Measurements from ENCODE around the gene BCAR3.

Gene BCAR3

DNA sequence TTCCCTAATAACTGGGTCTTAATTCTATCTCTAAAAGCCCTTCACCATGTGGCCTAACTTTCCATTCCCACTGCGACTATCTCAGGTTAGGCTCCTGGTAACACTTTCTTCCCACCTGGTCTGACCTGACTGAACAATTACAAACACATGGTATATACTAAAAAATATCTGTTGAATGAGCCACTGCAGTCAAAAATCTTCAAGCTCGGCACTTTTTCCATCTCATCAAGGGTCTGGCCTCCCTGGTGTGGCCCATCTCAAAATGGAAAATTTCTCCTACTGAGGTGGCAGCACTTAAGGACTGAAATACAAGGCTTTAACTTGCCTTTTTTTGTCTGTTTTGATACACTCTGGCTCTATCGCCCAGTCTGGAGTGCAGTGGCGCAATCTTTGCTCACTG is 48.3 kb downstream of the BCAR3 start:
- no peak for DNase-seq

GRCh38 chr1:93631626-93632365 is 49.8 kb downstream of the BCAR3 start:
- DNase-seq = no peak

DNA sequence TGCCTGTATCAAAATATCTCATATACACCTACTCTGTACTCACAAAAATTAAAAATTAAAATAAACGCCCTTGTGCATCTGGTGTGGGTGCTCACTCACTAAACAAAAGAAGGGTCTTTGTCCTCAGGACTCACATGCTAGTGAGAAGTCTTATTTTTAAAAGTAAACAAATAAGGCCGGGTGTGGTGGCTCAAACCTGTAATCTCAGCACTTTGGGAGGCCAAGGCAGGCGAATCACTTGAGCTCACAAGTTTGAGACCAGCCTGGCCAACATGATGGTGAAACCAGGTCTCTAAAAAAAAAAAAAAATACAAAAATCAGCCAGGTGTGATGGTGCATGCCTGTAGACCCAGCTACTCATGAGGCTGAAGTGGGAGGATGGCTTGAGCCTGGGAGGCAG is 51.5 kb downstream of the BCAR3 start:
- no peak for DNase-seq

GRCh38 chr1:93629101-93630059 is 52.3 kb downstream of the BCAR3 start:
- peak; percentile 78 for DNase-seq

DNA sequence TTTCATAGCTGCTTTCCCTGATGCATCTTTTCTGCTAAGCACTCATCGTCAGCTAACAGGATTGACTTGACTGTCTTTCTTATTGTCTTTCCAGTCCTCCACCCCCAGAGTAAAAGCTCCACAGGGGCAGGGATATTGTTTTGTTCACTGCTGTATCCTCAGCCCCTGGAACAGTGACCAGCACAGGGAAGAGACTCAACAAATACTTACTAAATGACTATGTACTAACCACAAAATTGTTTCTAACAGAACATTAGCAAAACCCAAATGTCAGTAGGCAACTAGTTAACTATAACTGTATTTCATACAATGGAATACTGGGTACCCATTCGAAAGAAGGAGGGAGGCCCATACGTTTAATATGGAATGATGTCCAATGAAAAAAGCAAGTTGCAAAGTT is 53.0 kb downstream of the BCAR3 start:
- DNase-seq = no peak

- no peak for DNase-seq
Observed at GRCh38 chr1:93625582-93626327, 55.9 kb downstream of the BCAR3 start.

DNA sequence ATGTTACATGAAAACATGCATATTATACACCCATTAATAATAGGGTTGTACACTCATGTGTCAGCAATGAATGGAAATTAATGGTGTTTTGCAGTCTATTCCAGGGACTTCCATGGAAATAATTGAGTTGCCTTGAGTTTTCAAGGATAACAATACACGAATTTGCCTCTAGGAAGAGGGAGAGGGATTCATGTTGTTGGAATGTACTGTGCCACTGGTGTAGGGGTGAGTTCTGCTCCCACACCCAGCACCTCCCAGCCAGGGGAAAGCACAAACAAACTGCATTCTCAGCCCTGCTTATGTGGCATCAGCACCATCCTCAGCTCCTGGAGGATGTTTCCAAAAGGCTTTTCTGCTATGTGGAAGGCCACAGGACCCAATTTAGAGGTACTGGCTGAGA is 57.8 kb downstream of the BCAR3 start:
- no peak for DNase-seq

DNA sequence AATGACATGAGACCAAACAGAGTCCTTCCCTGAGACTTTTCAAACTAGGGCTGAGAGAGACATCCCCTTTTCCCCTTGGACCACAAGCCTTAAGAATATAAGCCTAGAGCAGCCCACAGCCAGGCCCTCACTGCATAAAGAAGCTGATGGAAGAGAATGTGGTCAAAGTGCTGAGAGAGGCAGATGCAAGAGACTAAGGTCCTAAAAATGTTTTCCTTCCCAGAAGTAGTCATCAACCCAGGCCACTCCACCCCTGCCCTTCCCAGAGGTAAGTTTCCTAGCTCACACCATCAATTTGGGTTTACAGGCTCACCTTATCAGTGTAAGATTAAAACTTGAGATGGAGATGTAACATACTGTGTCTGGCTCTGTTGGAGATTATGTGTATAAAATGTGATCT is 58.2 kb downstream of the BCAR3 start:
- DNase-seq = no peak

- no peak for DNase-seq
Observed at GRCh38 chr1:93621246-93621645, 60.4 kb downstream of the BCAR3 start.

- DNase-seq = no peak
Observed at GRCh38 chr1:93620841-93621210, 60.8 kb downstream of the BCAR3 start.

DNA sequence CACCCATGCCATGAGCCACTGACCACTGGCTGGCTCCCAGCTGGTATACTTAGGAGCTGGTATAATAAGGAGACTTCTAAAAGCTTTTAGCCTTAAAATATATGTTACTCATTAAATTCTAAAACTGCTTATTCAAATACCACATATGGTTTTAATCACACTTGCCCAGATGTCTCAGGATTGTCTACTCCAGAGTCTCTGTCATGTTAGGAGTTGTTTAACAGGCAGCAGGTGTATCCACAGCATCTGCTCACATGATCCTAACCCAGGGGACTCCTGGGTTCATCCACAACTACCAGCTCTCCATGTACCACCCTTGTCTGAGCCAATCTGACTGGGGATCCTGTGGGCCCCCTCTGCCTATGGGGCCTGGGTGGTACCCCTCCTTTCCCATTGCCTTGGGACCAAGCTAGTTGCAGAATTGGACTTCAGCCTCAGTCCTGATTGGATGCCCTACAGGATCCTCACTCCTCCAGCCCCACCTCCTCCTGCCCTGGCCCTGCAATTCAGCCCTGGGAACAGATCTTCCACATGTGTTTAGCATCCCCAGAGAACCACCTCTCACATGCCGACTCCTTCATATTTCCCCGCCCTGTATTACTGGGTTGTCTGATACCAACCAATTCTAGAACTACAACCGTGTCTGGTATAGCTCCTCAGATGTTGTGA is 61.3 kb downstream of the BCAR3 start:
- DNase-seq = no peak

DNA sequence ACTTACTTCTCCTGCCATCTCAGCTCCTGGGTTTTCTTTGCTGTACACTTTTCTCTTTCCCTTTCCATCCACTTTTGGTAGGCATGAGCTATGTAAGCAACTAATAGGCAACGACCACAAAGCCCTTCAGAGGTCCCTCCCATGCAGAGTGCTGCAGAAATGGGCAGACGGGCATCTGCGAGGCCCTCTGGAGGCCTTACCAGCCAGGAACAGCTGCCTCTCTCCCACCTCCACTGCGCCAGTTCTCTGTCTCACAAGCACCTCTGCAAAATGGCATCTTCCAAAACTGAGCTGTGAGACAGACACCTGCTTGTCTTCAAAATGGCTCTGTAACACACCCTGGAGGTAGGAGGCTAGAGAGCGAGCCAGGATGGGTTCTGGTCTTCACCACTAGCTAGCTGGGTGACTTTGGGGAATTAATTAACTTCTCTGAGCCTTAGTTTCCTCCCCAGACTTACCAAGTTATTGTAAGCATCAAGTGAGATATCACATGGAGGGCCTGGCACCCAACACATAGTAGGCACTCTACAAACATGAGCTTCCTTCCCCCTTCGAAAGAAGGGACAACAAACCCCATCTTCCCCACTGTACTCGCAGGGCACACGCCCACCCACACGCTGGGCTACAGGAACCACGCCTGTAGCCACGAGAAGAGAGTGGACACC is 62.0 kb downstream of the BCAR3 start:
- DNase-seq = no peak

DNA sequence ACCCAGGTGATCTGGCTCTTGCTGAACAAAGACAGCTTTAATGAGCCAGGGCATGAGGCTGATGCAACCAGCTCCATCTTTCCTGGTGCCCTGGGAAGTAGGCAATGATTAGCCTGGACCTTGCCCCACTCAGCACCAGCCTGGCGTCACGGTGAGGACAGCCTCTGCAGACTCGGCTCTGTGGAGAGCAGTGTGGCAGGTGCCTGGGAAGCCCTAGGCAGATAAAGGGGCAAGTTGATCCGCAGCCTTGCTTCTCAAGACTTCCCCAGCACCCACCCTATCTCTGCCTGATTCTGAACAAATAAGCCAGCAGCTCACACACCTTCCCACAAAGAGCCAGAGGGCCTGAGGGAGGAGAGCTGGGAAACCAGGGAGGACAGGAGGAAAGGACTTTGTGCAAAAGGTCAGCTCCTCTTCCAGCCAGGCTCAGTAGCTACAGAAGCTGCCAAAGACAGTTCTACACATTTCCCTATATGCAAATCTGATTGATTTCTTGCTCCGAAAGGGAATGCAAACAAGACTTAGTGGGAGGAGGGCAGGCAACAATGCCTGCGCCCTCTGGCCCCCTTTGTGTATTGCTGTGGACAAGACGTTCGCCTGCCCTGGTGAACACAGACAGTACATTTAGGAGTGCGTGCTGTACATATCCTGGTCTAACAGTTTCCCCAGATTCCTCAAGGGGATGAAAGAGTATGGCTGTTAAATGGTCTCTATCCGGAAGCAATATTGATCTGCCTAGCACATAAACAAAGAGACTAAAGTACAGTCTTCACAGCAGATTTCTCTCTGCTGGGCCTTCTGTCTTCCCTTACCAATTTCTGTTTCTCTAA is 63.8 kb downstream of the BCAR3 start:
- no peak for DNase-seq

- no peak for DNase-seq
Observed at GRCh38 chr1:93616996-93617669, 64.5 kb downstream of the BCAR3 start.

- no peak for DNase-seq
Observed at GRCh38 chr1:93616221-93616995, 65.2 kb downstream of the BCAR3 start.

DNA sequence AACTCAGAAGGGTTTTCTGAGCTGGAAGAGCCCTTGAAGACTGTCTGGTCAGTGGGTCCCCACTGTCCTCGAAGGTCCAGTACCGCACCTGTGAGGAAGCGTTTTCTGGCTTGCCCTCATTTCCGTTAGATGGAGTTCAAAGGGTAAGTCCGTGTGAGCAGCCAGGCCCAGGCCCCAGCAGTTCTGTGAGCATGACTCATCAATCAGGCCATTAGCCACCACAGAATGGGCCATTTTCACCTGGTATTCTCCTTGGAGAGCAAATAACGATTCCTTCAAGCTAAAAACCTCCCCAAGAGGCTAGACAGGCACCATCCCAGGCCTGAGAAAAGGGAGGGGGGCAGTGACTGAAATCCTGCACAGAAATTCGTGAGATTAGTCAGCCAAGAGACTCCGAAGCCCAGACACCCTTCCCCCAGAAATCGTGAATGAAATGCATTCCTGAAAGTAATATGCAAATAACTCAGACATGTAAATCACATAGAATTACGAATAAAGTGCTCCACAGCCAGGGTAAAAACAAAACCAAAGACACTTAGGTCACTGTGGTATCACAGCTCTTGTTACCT is 66.0 kb downstream of the BCAR3 start:
- DNase-seq = no peak

DNA sequence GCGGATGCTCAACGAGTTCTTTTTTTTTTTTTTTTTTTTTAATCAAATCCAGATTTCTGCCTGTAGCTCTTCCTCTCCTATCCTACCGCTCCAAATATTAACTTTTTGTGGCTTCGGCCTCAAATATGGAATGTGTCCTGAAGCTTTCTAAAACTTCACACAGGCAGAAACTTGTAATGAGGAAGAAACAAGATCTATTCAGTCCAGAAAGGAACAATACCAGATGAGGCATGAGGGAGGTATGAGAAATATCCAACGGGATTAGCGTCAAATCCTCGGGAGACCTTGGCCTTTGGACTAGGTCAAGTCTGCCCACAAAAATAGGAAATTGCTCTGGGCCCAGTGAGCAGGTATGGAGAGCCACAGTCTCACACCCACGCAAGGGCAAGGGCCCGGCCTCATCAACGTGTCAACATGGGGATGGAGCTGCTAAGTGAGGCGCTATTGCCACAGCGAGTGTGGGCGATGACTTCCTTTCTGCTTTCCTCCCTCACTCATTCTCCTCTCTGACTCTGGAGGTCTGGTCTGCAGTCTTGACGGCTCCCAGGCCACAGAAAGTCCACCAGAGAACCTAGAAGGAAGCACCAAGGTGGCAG is 66.6 kb downstream of the BCAR3 start:
- DNase-seq = no peak

GRCh38 chr1:93614541-93614940 is 67.1 kb downstream of the BCAR3 start:
- DNase-seq = no peak

GRCh38 chr1:93613898-93614297 is 67.7 kb downstream of the BCAR3 start:
- DNase-seq = no peak

Data from CD4-positive, alpha-beta T cell treated with Interleukin-17A for 1 hour (primary cell).